ENCODE measurements around the gene NOVA2.
A peak's percentile ranks its signal among the peaks of the same experiment; 100 is the strongest.

The NOVA2 gene

DNA sequence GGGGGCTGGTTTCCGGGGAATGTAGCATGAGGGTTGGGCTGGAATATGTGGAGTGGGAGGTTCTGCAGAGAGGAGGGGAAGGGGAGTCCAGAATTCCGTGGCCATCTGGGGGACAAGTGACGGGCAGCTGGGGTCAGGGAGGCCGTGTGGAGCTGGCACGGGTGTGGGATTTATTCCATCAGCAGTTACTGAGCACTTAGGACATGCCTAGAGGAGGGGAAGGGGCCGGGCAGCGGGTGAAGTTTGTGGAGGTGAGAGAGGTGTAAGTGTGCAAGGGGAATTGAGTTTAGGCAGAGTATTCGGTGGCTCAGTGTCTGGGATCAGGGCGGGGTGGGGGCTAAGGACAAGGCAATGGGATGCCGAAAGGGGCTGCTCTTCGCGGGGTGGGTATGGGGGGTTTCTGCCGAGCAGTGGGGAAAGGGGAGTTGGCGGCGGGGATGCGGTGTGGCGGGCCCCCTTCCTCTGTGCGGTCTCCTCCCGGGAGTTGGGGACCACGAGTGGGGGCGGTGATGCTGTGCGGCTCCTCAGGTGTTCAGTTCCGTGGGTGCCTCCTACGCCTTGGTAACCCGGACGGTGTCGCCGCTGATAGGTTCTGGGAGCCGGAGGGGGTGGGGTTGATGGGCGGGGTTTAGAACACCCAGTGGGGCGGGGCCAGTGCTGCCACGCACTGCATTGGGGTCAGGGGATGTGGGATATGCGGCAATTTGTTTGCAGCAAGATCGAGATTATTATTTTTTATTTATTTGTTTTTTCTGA is 27.0 kb upstream of the NOVA2 start:
- DNase-seq, result no peak

- DNase-seq, result no peak
Measured at GRCh38 chr19:45999653-46000121, 26.0 kb upstream of the NOVA2 start.

GRCh38 chr19:45998834-45999233 is 25.2 kb upstream of the NOVA2 start:
- DNase-seq, result no peak

DNA sequence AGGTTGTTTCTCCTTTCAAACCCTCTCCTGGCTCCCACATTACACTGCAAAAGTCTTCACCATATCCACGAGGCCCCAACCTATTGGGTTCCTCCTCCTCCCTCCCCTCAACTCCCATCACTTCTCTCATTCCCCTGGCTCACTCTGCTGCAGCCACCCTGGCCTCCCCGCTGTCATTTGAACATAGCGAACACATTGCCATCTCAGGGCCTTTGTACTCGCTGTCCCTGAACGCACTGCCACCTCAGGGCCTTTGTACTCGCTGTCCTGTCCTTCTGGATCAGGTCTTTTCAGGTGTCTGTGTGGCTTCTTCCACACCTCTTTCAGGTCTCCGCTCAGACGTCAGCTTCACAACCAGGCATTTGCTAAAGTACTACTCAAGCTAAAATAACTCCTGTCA is 23.3 kb upstream of the NOVA2 start:
- no peak for DNase-seq

- DNase-seq, result no peak
Measured at GRCh38 chr19:45995715-45996385, 22.2 kb upstream of the NOVA2 start.

DNA sequence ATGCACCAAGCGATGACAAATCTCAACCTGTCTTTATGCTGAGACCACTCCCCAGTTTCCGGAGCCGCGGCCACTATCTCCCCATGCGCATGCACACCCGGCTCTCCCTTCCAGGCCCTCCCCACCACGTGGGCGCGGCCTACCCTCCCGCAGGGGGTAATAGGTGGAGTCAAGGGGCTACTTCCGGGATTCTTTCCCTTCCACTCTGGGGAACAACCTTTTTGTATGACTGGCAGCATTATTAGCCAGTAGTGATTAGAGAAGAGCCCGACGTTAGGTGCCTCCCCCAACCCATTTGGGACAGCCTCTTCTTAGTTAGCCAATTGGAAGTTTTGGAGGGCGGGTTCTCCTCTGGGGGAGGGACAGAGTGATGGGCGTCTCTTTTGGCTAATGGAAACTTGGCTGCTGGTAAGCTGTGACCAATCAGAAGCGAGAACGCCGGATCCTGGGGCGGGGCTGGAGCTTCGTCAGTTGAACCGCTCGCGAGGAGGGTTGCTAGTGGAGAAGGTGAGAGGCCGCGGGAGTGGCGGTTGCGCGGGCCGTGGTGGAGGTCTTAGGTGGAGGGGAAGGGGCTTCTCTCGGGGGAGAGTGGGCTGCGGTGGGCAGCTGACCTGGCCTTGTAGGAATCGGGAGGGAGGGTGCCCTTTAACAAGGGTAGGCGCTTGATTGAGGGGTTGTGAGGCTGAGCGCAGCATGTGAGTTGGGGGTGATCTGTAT is 21.5 kb upstream of the NOVA2 start, which contains the start of gene CCDC61:
CCDC61 (plus strand) TSS at position 470 of the 717 bp plus-strand sequence. CDS start 7,552 bp downstream, outside the sequence.
- peak; percentile 98 for DNase-seq

GRCh38 chr19:45994456-45994997 is 20.9 kb upstream of the NOVA2 start:
- no peak for DNase-seq

GRCh38 chr19:45990113-45990728 is 16.6 kb upstream of the NOVA2 start:
- DNase-seq, result no peak

DNA sequence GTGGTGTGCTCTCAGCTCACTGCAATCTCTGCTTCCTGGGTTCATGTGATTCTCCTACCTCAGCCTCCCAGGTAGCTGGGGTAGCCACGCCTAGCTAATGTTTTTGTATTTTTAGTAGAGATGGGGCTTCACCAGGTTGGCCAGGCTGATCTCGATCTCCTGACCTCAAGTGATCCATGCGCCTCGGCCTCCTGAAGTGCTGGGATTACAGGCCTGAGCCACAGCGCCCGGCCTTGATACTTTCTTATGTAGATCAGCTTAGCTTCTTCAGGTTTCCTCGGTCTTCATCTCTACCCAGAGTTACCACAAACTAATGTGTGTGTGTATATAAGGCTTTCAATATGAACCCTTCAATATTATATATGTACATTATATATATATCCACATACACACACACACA is 11.7 kb upstream of the NOVA2 start:
- DNase-seq, result no peak

DNA sequence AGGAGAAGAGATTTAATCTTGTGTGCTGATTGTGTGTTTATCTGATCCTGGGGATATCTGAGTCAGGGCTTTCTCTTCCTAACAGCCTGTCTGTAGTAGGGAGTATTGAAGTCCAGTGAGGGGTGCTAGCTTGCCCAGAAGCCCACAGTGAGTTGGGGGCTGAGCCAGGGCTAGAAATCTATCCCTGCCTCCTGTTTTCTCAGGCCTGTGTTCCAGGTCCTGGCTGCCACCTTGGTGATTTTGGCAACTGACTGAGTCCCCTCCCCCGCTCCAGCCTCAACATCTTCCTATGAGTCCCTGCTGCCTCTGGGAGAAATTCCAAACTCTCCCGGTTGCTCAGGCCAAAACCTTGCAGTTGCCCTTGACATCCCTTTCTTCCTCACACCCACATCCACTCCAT is 7.7 kb upstream of the NOVA2 start:
- DNase-seq, result no peak

DNA sequence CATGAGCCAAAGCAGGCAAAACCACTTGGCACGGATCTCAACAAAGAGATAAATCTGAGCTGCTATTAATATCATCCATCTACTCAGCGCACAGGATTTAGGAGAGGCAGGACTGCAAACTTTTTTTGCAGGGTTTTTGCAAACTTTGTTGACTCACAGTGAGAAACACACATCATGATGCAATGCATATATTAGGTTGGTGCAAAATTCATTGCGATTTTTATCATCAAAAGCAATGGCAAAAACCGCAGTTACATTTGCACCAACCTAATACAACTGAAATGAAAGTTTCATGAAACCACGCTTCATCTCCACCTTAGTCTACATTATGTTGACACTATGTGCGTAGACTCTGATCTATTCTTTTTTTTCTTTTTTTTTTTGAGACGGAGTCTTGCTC is 4.5 kb upstream of the NOVA2 start:
- DNase-seq, result no peak

DNA sequence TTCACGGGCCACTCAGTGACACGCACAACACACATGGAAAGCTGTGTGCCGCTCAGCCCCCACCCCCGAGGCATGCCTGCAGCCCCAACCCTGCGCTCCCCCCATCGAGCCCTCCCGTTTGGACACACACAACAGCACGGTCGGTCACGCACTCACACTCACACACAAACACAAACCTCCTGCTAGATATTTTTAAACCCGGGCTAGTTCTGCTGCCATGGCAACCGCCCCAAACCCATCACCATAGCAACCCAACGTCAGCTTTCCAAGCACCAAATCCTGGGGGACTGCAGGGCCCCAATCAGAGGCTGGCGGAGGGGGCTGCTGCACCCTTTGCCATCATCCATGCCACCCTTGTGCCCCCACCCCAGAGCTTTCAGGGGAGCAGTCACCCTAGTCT is 2.5 kb upstream of the NOVA2 start:
- DNase-seq, result no peak

DNA sequence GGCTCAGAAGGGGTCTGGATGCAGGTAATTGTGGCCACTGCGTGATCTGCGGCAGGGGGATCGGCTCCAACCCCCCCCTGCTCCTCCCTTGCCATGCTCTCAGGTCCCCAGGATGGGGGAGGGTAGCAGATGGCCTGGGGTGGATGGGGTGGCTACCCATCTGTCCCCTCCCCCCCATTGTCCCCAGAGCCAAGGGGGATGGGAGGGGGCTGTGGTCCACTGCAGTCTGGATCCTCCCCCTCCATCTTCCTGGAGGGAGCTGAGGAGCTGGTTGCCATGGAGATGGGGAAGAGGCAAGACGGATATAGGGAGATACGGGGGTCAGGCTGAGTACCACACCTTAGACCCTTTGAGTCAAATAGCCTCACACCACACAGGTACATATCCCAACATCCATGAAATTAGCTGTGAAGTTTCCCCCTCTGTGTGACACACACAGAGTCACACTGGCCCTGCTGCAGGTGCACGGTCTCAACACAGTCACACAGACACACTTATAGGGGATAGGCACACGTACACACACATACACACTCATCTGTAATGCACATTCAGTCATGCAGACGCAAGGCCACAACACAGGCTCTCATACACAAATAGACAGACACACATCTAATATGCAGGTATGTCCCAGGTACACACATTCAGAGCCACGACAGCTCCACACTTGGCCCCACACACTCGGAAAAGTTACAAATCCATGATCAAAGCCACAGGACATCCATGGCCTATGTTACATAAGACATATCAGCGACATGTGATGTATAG is 1.8 kb upstream of the NOVA2 start:
- DNase-seq, result no peak

GRCh38 chr19:45972947-45973540 is 621 bp downstream of the NOVA2 start:
- DNase-seq, result no peak

- no peak for DNase-seq
Measured at GRCh38 chr19:45972081-45972946, 1.4 kb downstream of the NOVA2 start.

DNA sequence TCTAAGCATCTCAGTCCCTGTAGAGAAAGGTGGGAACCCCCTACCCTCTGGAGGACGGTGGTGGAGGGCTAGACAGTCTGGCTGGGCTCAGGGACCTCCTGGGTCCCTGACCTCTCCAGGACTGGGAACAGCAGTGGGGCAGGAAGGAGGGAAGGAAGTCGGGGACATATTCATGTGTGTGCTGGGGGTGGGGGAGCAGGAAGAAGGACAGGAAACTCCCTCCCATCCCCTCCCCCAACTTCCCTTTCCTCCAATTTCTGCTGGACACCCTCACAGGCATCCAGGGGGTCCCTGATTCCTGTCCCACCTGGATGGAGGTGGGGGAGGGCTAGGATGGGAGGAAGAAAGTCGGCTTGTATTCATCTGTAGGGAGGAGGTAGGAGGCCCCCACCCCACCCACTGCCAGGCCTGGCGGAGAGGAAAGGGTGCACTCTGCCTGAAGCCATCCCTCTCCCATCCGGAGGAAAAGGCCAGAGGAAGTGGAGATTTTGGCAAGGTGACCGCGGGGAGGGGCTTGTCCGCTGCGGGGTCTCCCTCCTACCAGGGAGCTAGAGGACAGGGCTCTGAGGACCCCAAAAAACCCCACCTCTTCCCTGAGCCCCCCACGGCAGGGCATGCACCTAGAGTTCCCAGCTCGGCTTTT is 2.3 kb downstream of the NOVA2 start:
- DNase-seq, result peak; percentile 40

DNA sequence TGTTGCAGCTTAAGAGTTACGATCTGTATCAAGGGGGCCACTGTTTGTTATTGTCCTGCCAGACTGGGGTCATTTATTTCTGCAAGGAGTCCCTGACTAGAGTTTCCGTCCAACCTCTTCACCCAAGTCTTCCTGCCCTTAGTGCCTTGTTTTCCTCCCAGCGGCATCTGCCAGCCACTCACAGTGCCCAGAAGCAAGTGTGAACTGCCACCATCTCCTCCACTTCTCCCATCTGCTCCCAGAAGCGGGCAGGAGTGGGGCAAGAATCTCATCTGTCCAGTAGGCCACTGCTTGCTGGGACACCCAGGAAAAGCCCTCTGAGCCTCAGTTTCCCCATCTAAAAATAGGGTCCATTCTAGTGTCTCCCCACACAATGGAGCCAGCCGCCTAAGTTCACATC is 4.0 kb downstream of the NOVA2 start:
- DNase-seq, result no peak

DNA sequence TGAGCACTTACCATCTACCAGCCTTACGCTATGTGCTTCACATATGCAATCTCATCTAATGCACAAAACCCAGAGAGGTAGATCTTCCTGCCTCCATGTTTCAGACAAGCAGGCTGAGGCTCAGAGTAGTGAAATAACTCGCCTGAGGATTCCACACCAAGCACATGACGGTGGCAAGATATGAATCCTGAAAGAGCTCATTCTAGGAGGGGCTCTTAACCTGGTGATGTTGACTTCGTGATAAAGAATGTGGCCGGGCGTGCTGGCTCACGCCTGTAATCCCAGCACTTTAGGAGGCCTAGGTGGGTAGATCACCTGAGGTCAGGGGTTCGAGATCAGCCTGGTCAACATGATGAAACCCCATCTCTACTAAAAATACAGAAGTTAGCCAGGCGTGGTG is 5.0 kb downstream of the NOVA2 start:
- no peak for DNase-seq

DNA sequence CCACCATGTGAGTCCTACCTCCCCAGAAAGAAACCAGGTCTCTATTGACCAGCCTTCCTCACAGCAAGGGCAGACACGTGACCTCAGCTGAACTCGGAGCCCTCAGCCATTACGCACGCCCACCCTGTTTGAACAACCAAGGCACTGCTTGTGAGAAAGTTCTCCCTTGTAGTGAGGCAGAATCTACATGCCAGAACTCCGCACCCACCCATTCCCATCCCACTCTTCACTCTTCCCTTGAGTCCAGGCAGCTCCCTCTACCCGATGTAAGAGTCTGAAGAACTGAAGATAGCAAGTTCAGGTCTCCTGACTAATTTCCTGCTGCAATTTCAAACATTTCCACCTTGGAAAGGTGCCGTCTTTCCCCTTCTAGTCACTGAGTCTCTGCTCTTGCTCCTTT is 6.4 kb downstream of the NOVA2 start:
- DNase-seq, result no peak

DNA sequence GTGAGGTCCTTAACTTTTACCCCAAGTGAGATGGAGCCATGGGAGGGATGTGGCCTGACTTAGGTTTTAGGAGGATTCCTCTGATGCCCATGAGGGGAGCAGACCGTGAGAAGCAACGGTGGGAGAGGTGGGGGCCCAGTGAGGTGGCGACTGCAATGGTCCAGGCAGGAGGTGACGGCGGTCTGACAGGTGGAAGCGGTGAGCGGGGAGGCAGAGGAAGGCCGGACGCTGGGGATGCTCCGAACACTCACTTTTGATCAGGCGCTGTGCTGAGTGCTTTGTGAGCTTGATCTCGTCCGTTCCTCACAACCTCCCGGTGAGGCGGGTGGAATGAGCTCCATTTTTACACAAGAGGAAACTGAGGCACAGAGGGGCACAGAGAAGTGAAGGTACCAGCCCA is 11.6 kb downstream of the NOVA2 start:
- DNase-seq, result no peak

Data from left hindlimb (tissue), 1 donor.